Measurements from ENCODE around the gene NTNG1. TPM values are rescaled to one million over a fixed set of nuclear protein-coding genes. Genes with fewer than 3 reads are reported as not detected.

The NTNG1 gene
- not detected in 5 replicates for total RNA-seq (2022; extraction: Qiagen RNA extraction)

DNA sequence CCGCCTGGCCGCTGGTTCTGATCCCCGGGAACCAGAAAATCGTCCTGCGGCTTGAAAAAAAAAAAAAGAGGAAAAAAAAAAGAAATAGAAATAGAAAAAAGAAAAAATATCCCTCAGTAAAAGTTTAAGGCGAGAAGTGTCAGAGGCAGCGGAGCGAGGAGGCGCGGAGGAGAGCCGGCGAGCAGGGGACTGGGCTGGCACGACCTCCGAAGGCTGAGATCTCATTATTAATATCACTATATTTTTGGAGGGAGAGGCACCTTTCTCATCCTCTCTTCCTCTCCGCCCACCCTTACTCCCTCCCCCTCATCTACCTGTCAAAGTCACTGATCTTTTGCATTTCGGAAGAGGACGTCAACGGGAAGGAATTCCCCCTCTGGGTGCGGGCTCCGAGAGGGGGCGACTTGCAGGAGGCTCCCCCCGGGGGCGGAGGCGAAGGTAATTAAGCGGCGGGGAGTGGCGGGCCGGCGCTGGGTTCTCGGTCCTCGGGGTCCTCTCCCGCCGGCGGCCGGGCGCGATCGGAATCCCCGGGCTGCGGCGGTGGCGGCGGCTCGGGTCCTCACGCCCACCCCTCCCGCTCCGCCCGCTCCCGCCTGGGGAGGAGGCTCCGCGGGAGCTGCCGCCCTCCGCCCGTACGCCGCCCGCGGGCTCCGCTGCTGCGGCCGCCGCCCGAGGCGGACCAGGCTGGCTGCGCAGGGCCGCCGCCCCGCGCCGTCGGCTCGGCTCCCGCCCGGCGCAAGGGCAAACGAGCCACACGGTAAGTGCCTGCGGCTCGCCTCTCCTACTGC is at the start of gene NTNG1:
Gene NTNG1, plus strand, starts transcription at position 337 of the 788 bp plus-strand sequence.

Other genes starting within 250 kb of the NTNG1 start
- gene PRMT6, start 84.4 kb upstream of the NTNG1 start, total RNA-seq (2022; extraction: Qiagen RNA extraction) = not detected in 5 replicates